GM18951 (cell line): ENCODE data around the gene CCNB1IP1.
"Not testable (repeated sequence)": the region's sequence is repeated elsewhere in the genome, so short reads cannot be mapped to it uniquely, and the experiment has no call there.

ENCODE experiments used
- POLR2A ChIP-seq: IDR thresholded peaks from 4 replicates; pipeline ENCODE4 v1.6.1; 2011; ENCODE audit warnings: mild to moderate bottlenecking; ENCODE audit not compliant: insufficient read length, insufficient read depth; ENCODE audit errors: extremely low read depth
- in situ Hi-C: fragments of 300-500 bp; cut with MboI; formaldehyde crosslinking; loops from one replicate; pipeline ENCODE4 v1.12.0; 2022; ENCODE audit warnings: low sequenced_read_pairs, mixed read lengths, inconsistent platforms; ENCODE audit not compliant: unreplicated experiment

CCNB1IP1 gene

GRCh38 chr14:20347747-20348146 is 14.7 kb upstream of the CCNB1IP1 start:
- in situ Hi-C loops: no loop called here
- no peak for TF ChIP-seq POLR2A

- TF ChIP-seq POLR2A: no peak
- in situ Hi-C loops: no loop called here
These were observed 13.6 kb upstream of the CCNB1IP1 start for GRCh38 chr14:20346713-20347112.

DNA sequence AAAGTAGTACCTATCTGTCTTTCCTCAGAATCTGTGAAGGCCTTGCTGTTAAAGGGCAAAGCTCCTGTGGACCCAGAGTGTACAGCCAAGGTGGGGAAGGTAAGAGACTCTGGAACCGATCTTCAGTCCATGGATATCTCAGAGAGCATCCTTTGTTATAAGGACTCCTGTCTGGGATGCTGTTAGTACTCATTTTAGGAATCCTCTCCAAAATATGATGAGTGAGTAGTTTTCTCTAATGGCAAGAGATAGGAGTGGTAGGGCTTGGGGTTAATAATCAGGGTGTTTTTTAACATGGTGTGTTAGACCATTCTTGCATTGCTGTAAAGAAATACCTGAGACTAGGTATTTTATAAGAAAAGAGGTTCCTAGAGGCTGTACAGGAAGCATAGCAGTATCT is 12.3 kb upstream of the CCNB1IP1 start:
- no peak for TF ChIP-seq POLR2A
- in situ Hi-C loops: no loop called here

DNA sequence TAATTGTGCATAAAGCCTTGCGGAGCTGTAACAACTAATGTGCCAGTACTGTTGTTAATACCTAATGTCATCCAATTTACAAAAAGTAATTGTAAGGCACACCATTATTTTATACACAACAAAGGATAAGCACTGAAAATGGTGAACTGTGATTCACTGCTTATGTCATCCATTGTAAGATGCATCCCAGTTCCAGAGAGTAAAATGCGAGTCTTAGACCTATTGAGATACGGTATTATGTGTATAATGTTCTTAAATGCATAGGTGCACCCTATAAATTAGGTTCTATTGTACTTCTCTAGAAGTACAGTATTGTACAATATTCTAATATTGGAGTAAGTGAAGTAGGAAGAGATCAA is 10.8 kb upstream of the CCNB1IP1 start:
- in situ Hi-C loops: no loop called here
- TF ChIP-seq POLR2A: no peak

GRCh38 chr14:20343092-20343861 is 10.2 kb upstream of the CCNB1IP1 start, which contains the start of gene PARP2:
TSS of gene PARP2 (plus strand) at chr14:20343635. CDS start at chr14:20343642, 7 bp downstream.
- in situ Hi-C loops: no loop called here
- peak; percentile 99 for TF ChIP-seq POLR2A

- in situ Hi-C loops: no loop called here
- no peak for TF ChIP-seq POLR2A
These were observed 8.6 kb upstream of the CCNB1IP1 start for GRCh38 chr14:20341646-20342045.

DNA sequence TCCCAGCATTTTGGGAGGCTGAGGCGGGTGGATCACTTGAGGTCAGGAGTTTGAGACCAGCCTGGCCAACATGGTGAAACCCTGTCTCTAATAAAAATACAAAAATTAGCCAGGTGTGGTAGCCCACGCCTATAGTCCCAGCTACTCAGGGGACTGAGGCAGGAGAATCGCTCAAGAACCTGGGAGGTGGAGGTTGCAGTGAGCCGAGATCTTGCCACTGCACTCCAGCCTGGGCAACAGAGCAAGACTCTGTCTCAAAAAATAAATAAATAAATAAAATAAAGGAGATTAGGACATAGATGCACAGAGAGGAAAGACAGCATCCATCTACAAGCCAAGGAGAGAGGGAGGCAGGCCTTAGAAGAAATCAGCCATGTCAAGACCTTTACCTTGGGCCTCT is 8.0 kb upstream of the CCNB1IP1 start:
- in situ Hi-C loops: not testable (repeated sequence)

- in situ Hi-C loops: loop anchor here (5.0 to 10.0 kb wide), 2 partner anchors 278 to 351 kb away; partner anchors contain the start of genes ANG and RNASE4
- TF ChIP-seq POLR2A: no peak
These were observed 938 bp upstream of the CCNB1IP1 start for GRCh38 chr14:20334017-20334416.

- in situ Hi-C loops: loop anchor here (5.0 to 10.0 kb wide), 2 partner anchors 279 to 351 kb away; partner anchors contain the start of genes ANG and RNASE4
- TF ChIP-seq POLR2A: no peak
These were observed 389 bp upstream of the CCNB1IP1 start for GRCh38 chr14:20333494-20333841.

- in situ Hi-C loops: loop anchor here (5.0 to 10.0 kb wide), 2 partner anchors 280 to 352 kb away; partner anchors contain the start of genes ANG and RNASE4
- TF ChIP-seq POLR2A: no peak
These were observed 670 bp downstream of the CCNB1IP1 start for GRCh38 chr14:20332431-20332787.

GRCh38 chr14:20331053-20331613 is 1.9 kb downstream of the CCNB1IP1 start:
- no peak for TF ChIP-seq POLR2A
- in situ Hi-C loops: loop anchor here (5.0 to 10.0 kb wide), 2 partner anchors 281 to 354 kb away; partner anchors contain the start of genes ANG and RNASE4

GRCh38 chr14:20329355-20329754 is 3.7 kb downstream of the CCNB1IP1 start:
- in situ Hi-C loops: no loop called here
- no peak for TF ChIP-seq POLR2A

GRCh38 chr14:20328705-20329104 is 4.4 kb downstream of the CCNB1IP1 start:
- TF ChIP-seq POLR2A: no peak
- in situ Hi-C loops: no loop called here

DNA sequence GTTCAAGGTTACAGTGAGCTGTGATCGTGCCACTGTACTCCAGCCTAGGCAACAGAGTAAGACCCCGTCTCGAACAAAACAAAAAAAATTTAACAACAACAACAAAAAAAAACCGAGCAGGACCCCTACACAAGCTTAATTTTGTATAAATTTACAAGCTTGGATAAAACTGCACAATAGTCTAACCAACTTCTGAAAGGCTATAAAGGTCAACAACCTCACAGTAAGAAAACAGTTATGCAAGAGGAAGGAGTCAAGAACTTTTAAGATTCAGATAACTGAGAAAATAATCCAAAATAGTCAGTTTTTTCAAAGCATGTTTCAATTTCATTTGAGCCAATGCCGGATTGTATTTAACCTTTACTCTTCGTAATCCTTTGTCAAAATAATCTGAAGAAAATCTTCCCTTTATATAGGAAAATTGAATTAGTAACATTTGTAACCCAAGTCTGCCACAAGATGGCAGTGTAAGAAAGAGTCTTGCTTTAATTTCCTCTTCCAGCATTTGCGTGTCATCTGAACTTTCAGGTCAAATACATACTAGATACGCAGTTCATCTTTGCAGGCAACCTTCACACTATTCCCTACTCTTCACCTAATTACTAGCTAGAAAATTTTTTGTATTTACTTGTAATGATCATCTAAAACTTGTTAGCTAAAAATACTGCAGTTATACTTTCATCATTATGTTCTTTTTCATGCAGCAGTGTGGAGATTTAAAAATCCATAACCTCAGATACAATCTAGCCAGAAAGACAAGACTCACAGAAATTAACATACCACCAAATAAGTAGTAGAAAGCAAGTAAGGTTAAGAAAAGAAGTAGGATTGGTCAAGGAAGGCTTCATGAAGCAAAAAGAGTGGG is 5.8 kb downstream of the CCNB1IP1 start:
- in situ Hi-C loops: no loop called here
- no peak for TF ChIP-seq POLR2A

DNA sequence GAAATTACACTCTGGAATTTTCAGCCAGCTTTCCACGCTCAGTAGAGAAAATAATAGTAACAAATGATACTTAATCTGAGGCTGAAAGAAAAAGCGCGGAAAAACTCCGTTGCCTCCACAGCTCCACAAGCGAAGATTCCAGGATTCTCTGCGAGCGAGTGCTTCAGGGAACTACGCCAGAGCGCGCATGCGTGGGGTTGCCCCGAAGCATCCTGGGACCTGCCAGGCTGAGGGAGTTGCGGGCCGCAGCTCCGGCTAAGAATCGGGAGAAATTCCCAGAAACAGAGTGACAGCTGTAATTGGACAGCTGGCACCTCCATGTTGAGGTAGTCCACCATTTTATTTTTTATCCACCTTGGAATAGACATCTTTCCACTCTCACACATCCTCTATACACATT is 15.4 kb downstream of the CCNB1IP1 start:
- no peak for TF ChIP-seq POLR2A
- in situ Hi-C loops: no loop called here
